Stimulated activated memory B cell treated with anti-CD40 and anti-IgM and Interleukin-4, amounts not matched to agents 10 μg/mL and 1 μg/mL and 100 μg/mL, for 72 hours (primary cell): ENCODE data around the gene PCED1B.

ENCODE experiments used
- ATAC-seq: fragments of 150-1000 bp; cut with Tn5 transposase; 2 replicates; pipeline ENCODE4 v1.10.0; 2021
- H3K27ac Mint-ChIP-seq: one replicate; pipeline ENCODE4 v1.8.0; 2022; ENCODE audit warnings: mild to moderate bottlenecking, mixed read lengths
- H3K27me3 Mint-ChIP-seq: one replicate; pipeline ENCODE4 v1.8.0; 2022; ENCODE audit warnings: mixed read lengths
- H3K36me3 Mint-ChIP-seq: one replicate; pipeline ENCODE4 v1.8.0; 2022; ENCODE audit warnings: mixed read lengths
- H3K4me1 Mint-ChIP-seq: one replicate; pipeline ENCODE4 v1.8.0; 2022; ENCODE audit warnings: mixed read lengths
- H3K4me3 Mint-ChIP-seq: one replicate; pipeline ENCODE4 v1.8.0; 2022; ENCODE audit warnings: mild to moderate bottlenecking, moderate library complexity, mixed read lengths
- H3K9me3 Mint-ChIP-seq: one replicate; pipeline ENCODE4 v1.8.0; 2022; ENCODE audit warnings: mixed read lengths

Gene PCED1B

GRCh38 chr12:47223031-47223847 lies 143.8 kb downstream of the PCED1B start:
- Mint-ChIP-seq H3K36me3 (peaks cover 65% of the 10 kb centered on the region), H3K27me3 (no peaks in the 10 kb centered on the region), H3K9me3 (no peaks in the 10 kb centered on the region), H3K27ac (peak overlapping the region; percentile 88), H3K4me1 (peaks cover 69% of the 10 kb centered on the region), H3K4me3 (peak overlapping the region; percentile 74)
- ATAC-seq, result peak; percentile 16

- Mint-ChIP-seq H3K27me3 (no peaks in the 10 kb centered on the region), H3K27ac (peak overlapping the region; percentile 88), H3K36me3 (peaks cover 65% of the 10 kb centered on the region), H3K4me3 (peak overlapping the region; percentile 74), H3K9me3 (no peaks in the 10 kb centered on the region), H3K4me1 (peaks cover 67% of the 10 kb centered on the region)
- ATAC-seq, result no peak
These were observed 144.4 kb downstream of the PCED1B start for GRCh38 chr12:47223848-47224213.

GRCh38 chr12:47224563-47225133 lies 145.2 kb downstream of the PCED1B start:
- peaks cover 64% of the 10 kb centered on the region for H3K36me3 Mint-ChIP-seq
- H3K27me3 Mint-ChIP-seq, result no peaks in the 10 kb centered on the region
- peak overlapping the region; percentile 88 for H3K27ac Mint-ChIP-seq
- no peaks in the 10 kb centered on the region for H3K9me3 Mint-ChIP-seq
- peak overlapping the region; percentile 41 for H3K4me3 Mint-ChIP-seq
- no peak for ATAC-seq
- H3K4me1 Mint-ChIP-seq, result peaks cover 62% of the 10 kb centered on the region

GRCh38 chr12:47225356-47225755 lies 145.9 kb downstream of the PCED1B start:
- Mint-ChIP-seq H3K27me3 (no peaks in the 10 kb centered on the region), H3K4me3 (peak overlapping the region; percentile 41), H3K27ac (peak overlapping the region; percentile 88), H3K9me3 (no peaks in the 10 kb centered on the region), H3K36me3 (peaks cover 62% of the 10 kb centered on the region), H3K4me1 (peaks cover 56% of the 10 kb centered on the region)
- ATAC-seq, result no peak

- Mint-ChIP-seq H3K4me3 (no peak overlapping the region), H3K36me3 (peaks cover 65% of the 10 kb centered on the region), H3K4me1 (peaks cover 58% of the 10 kb centered on the region), H3K27ac (no peak overlapping the region), H3K27me3 (no peaks in the 10 kb centered on the region), H3K9me3 (no peaks in the 10 kb centered on the region)
- no peak for ATAC-seq
These were observed 146.8 kb downstream of the PCED1B start for GRCh38 chr12:47226199-47226598.

GRCh38 chr12:47228802-47229201 lies 149.4 kb downstream of the PCED1B start:
- H3K27ac Mint-ChIP-seq, result no peak overlapping the region
- ATAC-seq, result no peak
- no peaks in the 10 kb centered on the region for H3K27me3 Mint-ChIP-seq
- H3K9me3 Mint-ChIP-seq, result no peaks in the 10 kb centered on the region
- H3K4me3 Mint-ChIP-seq, result no peak overlapping the region
- H3K4me1 Mint-ChIP-seq, result peaks cover 44% of the 10 kb centered on the region
- H3K36me3 Mint-ChIP-seq, result peaks cover 71% of the 10 kb centered on the region

GRCh38 chr12:47231456-47231855 lies 152.0 kb downstream of the PCED1B start:
- Mint-ChIP-seq H3K4me3 (no peak overlapping the region), H3K36me3 (peaks cover 77% of the 10 kb centered on the region), H3K9me3 (no peaks in the 10 kb centered on the region), H3K27ac (no peak overlapping the region), H3K4me1 (peaks cover 30% of the 10 kb centered on the region), H3K27me3 (no peaks in the 10 kb centered on the region)
- ATAC-seq, result no peak

- H3K4me1 Mint-ChIP-seq, result peaks cover 24% of the 10 kb centered on the region
- H3K9me3 Mint-ChIP-seq, result no peaks in the 10 kb centered on the region
- H3K4me3 Mint-ChIP-seq, result no peak overlapping the region
- H3K27ac Mint-ChIP-seq, result no peak overlapping the region
- ATAC-seq, result no peak
- peaks cover 78% of the 10 kb centered on the region for H3K36me3 Mint-ChIP-seq
- H3K27me3 Mint-ChIP-seq, result no peaks in the 10 kb centered on the region
These were observed 155.2 kb downstream of the PCED1B start for GRCh38 chr12:47234576-47235141.

GRCh38 chr12:47235258-47236040 lies 156.0 kb downstream of the PCED1B start:
- H3K4me1 Mint-ChIP-seq, result peaks cover 24% of the 10 kb centered on the region
- H3K9me3 Mint-ChIP-seq, result no peaks in the 10 kb centered on the region
- no peak overlapping the region for H3K4me3 Mint-ChIP-seq
- H3K27me3 Mint-ChIP-seq, result no peaks in the 10 kb centered on the region
- no peak for ATAC-seq
- no peak overlapping the region for H3K27ac Mint-ChIP-seq
- peaks cover 81% of the 10 kb centered on the region for H3K36me3 Mint-ChIP-seq

GRCh38 chr12:47236109-47236714 lies 156.8 kb downstream of the PCED1B start:
- no peak for ATAC-seq
- peaks cover 18% of the 10 kb centered on the region for H3K4me1 Mint-ChIP-seq
- no peaks in the 10 kb centered on the region for H3K27me3 Mint-ChIP-seq
- H3K36me3 Mint-ChIP-seq, result peaks cover 76% of the 10 kb centered on the region
- H3K27ac Mint-ChIP-seq, result no peak overlapping the region
- no peaks in the 10 kb centered on the region for H3K9me3 Mint-ChIP-seq
- no peak overlapping the region for H3K4me3 Mint-ChIP-seq

- H3K4me3 Mint-ChIP-seq, result no peak overlapping the region
- peaks cover 18% of the 10 kb centered on the region for H3K4me1 Mint-ChIP-seq
- ATAC-seq, result no peak
- H3K36me3 Mint-ChIP-seq, result peaks cover 62% of the 10 kb centered on the region
- no peaks in the 10 kb centered on the region for H3K9me3 Mint-ChIP-seq
- H3K27me3 Mint-ChIP-seq, result no peaks in the 10 kb centered on the region
- H3K27ac Mint-ChIP-seq, result peak overlapping the region; percentile 1
These were observed 158.4 kb downstream of the PCED1B start for GRCh38 chr12:47237751-47238211.

GRCh38 chr12:47238669-47239114 lies 159.3 kb downstream of the PCED1B start:
- Mint-ChIP-seq H3K4me3 (no peak overlapping the region), H3K27ac (peak overlapping the region; percentile 1), H3K9me3 (no peaks in the 10 kb centered on the region), H3K4me1 (peaks cover 18% of the 10 kb centered on the region), H3K36me3 (peaks cover 53% of the 10 kb centered on the region), H3K27me3 (no peaks in the 10 kb centered on the region)
- no peak for ATAC-seq

GRCh38 chr12:47242426-47242825 lies 163.0 kb downstream of the PCED1B start:
- ATAC-seq, result no peak
- Mint-ChIP-seq H3K36me3 (peaks cover 25% of the 10 kb centered on the region), H3K27ac (no peak overlapping the region), H3K9me3 (no peaks in the 10 kb centered on the region), H3K4me1 (peaks cover 6% of the 10 kb centered on the region), H3K4me3 (no peak overlapping the region), H3K27me3 (no peaks in the 10 kb centered on the region)

- ATAC-seq, result no peak
- peaks cover 28% of the 10 kb centered on the region for H3K36me3 Mint-ChIP-seq
- no peaks in the 10 kb centered on the region for H3K9me3 Mint-ChIP-seq
- peaks cover 6% of the 10 kb centered on the region for H3K4me1 Mint-ChIP-seq
- no peaks in the 10 kb centered on the region for H3K27me3 Mint-ChIP-seq
- no peak overlapping the region for H3K4me3 Mint-ChIP-seq
- H3K27ac Mint-ChIP-seq, result peak overlapping the region; percentile 8
These were observed 165.4 kb downstream of the PCED1B start for GRCh38 chr12:47244835-47245234.

- H3K4me3 Mint-ChIP-seq, result no peak overlapping the region
- peaks cover 6% of the 10 kb centered on the region for H3K4me1 Mint-ChIP-seq
- no peaks in the 10 kb centered on the region for H3K27me3 Mint-ChIP-seq
- no peak for ATAC-seq
- peaks cover 28% of the 10 kb centered on the region for H3K36me3 Mint-ChIP-seq
- H3K9me3 Mint-ChIP-seq, result no peaks in the 10 kb centered on the region
- peak overlapping the region; percentile 8 for H3K27ac Mint-ChIP-seq
These were observed 166.2 kb downstream of the PCED1B start for GRCh38 chr12:47245623-47246022.
